ENCODE data around the gene FBXW5.

- TF ChIP-seq TCF7 (CRISPR knock-in tag; IDR thresholded peaks at IDR 0.05; ENCODE audit: low read depth) (no peak), ZNF121 (CRISPR knock-in tag; IDR thresholded peaks at IDR 0.05) (no peak), ATF3 (CRISPR knock-in tag; conservative IDR thresholded peaks at IDR 0.05) (no peak), AFF4 (CRISPR knock-in tag; IDR thresholded peaks at IDR 0.05; ENCODE audit: borderline replicate concordance) (no peak), ZNF317 (CRISPR knock-in tag; IDR thresholded peaks at IDR 0.05; ENCODE audit: borderline replicate concordance, low read depth) (no peak), SP1 (CRISPR knock-in tag; conservative IDR thresholded peaks at IDR 0.05) (no peak), FOXJ3 (CRISPR knock-in tag; IDR thresholded peaks at IDR 0.05; ENCODE audit: borderline replicate concordance) (no peak), SMAD3 (CRISPR knock-in tag; IDR thresholded peaks at IDR 0.05; ENCODE audit: borderline replicate concordance) (no peak), ZNF232 (CRISPR knock-in tag; IDR thresholded peaks at IDR 0.05) (no peak), ZBTB21 (CRISPR knock-in tag; IDR thresholded peaks at IDR 0.05; ENCODE audit: borderline replicate concordance) (no peak)
- TF ChIP-seq, protein P1, sequence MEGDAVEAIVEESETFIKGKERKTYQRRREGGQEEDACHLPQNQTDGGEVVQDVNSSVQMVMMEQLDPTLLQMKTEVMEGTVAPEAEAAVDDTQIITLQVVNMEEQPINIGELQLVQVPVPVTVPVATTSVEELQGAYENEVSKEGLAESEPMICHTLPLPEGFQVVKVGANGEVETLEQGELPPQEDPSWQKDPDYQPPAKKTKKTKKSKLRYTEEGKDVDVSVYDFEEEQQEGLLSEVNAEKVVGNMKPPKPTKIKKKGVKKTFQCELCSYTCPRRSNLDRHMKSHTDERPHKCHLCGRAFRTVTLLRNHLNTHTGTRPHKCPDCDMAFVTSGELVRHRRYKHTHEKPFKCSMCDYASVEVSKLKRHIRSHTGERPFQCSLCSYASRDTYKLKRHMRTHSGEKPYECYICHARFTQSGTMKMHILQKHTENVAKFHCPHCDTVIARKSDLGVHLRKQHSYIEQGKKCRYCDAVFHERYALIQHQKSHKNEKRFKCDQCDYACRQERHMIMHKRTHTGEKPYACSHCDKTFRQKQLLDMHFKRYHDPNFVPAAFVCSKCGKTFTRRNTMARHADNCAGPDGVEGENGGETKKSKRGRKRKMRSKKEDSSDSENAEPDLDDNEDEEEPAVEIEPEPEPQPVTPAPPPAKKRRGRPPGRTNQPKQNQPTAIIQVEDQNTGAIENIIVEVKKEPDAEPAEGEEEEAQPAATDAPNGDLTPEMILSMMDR (IDR thresholded peaks at IDR 0.05) = peak; percentile 46
- TF ChIP-seq, protein P2, sequence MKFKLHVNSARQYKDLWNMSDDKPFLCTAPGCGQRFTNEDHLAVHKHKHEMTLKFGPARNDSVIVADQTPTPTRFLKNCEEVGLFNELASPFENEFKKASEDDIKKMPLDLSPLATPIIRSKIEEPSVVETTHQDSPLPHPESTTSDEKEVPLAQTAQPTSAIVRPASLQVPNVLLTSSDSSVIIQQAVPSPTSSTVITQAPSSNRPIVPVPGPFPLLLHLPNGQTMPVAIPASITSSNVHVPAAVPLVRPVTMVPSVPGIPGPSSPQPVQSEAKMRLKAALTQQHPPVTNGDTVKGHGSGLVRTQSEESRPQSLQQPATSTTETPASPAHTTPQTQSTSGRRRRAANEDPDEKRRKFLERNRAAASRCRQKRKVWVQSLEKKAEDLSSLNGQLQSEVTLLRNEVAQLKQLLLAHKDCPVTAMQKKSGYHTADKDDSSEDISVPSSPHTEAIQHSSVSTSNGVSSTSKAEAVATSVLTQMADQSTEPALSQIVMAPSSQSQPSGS (CRISPR knock-in tag; IDR thresholded peaks at IDR 0.05; ENCODE audit: borderline replicate concordance, low read depth) = no peak
- TF ChIP-seq, protein P3, sequence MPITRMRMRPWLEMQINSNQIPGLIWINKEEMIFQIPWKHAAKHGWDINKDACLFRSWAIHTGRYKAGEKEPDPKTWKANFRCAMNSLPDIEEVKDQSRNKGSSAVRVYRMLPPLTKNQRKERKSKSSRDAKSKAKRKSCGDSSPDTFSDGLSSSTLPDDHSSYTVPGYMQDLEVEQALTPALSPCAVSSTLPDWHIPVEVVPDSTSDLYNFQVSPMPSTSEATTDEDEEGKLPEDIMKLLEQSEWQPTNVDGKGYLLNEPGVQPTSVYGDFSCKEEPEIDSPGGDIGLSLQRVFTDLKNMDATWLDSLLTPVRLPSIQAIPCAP (CRISPR knock-in tag; IDR thresholded peaks at IDR 0.05) = no peak
Measured at GRCh38 chr9:136975644-136976043, 31.1 kb upstream of the FBXW5 start.

Measured in WTC11 (cell line).